ENCODE results near the gene INO80.

INO80 gene

GRCh38 chr15:40944510-40945296 is 171.4 kb downstream of the INO80 start:
- Mint-ChIP-seq H3K27ac (peak overlapping the region in 1 of 2 donors; percentile 16), H3K4me1 (peaks cover 49% of the 10 kb centered on the region), H3K27me3 (peaks cover 17% of the 10 kb centered on the region), H3K4me3 (no peak overlapping the region), H3K9me3 (no peaks in the 10 kb centered on the region)
- ATAC-seq = no peak
- DNase-seq = no peak

- ATAC-seq (no peak), DNase-seq (no peak)
- peak overlapping the region in 1 of 2 donors; percentile 32 for H3K4me3 Mint-ChIP-seq
- peaks cover 49% of the 10 kb centered on the region for H3K4me1 Mint-ChIP-seq
- peak overlapping the region in 1 of 2 donors; percentile 25 for H3K27ac Mint-ChIP-seq
- peaks cover 13% of the 10 kb centered on the region for H3K27me3 Mint-ChIP-seq
- H3K9me3 Mint-ChIP-seq = no peaks in the 10 kb centered on the region
These were observed 172.2 kb downstream of the INO80 start for GRCh38 chr15:40943764-40944365.

DNA sequence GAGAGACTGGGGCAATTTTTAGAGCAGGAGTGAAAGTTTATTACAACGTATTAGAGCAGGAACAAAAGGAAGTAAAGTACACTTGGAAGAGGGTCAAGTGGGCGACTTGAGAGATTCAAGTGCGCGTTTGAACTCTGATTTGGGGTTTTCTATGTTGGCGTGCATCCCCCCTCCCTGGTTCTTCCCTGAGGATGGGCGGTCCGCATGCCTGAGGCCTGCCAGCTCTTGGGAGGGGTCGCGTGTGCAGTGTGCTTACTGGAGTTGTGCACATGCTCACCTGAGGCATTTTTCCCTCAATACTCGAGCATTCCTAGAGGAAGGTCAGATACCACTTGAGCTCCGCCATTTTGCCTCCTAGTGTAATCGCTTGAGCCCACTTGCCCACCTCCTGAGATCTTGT is 173.2 kb downstream of the INO80 start:
- Mint-ChIP-seq H3K4me3 (peak overlapping the region; percentile 88 to 94), H3K27ac (peak overlapping the region in 1 of 2 donors; percentile 94), H3K27me3 (peaks cover 3% of the 10 kb centered on the region), H3K9me3 (no peaks in the 10 kb centered on the region), H3K4me1 (peaks cover 49% of the 10 kb centered on the region)
- DNase-seq (no peak), ATAC-seq (no peak)

DNA sequence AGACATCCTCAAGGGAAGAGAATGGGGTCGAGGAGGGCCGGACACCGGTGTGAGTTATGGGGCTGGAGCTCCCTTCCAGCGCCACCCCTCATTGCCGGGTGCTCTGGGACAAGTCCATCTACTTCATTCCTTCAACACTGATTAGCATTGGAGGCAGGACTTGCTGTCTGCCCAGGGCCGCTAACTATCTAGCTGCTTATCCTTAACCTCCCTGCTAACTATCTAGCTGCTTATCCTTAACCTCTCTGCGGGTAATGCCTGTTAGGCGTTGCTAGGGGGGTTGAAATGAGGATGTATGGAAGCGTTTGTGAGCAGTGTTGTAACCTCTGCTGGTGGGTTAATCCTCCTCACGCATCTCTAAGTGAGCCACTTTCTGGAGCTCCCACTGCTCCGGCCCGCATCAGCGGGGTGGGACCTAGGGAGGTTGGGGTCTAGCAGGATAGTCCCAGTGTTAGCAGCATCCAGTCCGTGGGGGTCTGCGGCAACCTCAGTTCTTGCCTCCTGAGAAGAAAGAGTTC is 173.7 kb downstream of the INO80 start:
- ATAC-seq = peak; percentile 28

DNA sequence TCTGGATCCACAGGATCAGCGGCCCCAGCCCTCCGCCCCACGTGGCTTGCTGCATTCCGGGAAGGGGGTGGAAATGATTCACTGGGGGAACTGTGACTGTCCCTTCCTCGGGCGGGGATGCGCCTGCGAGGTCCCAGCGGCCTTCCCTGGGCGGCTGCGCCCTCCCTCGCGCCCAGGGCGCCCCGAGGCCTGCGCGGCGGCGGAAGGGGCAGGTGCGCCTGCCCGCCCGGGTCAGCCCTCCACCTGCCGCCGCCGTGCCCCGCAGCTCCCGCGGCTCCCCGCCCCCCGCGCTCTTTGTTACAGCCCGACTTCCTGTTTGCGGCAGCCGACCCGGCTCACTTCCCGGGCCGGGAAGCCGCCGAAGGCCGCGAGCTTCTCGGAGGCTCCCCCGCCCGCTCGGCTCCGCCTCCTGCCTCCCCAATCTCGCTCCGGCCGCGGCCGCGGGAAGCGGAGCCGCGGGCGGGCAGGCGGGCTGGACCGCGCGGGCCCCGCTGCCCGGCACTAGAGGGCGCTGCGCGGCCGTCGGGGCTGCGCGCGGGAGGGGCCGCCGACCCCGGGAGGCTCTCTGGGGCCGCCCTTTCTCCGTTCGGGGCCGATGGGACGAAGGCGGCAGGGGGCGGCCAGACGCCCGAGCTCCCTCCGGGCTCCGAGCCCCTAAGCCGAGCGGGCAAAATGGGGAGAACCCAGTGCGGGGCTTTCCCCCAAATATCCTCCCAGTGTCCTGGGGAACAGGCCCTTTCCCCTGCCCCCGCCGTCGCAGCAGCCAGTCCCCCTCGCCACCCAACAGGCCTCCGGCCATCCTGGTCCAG is 174.3 kb downstream of the INO80 start:
- ATAC-seq (peak; percentile 90), DNase-seq (peak; percentile 75 to 79)
- Mint-ChIP-seq H3K4me3 (peak overlapping the region; percentile 88 to 94), H3K4me1 (peaks cover 49% of the 10 kb centered on the region), H3K27ac (peak overlapping the region; percentile 75 to 94), H3K27me3 (no peaks in the 10 kb centered on the region), H3K9me3 (no peaks in the 10 kb centered on the region)

More for the DNA sequence above, 173.7 kb downstream of the INO80 start:
- peak overlapping the region; percentile 71 to 94 for H3K27ac Mint-ChIP-seq
- no peaks in the 10 kb centered on the region for H3K27me3 Mint-ChIP-seq
- no peaks in the 10 kb centered on the region for H3K9me3 Mint-ChIP-seq
- DNase-seq = peak in 1 of 2 donors; percentile 23
- H3K4me1 Mint-ChIP-seq = peaks cover 49% of the 10 kb centered on the region
- peak overlapping the region; percentile 88 to 94 for H3K4me3 Mint-ChIP-seq

DNA sequence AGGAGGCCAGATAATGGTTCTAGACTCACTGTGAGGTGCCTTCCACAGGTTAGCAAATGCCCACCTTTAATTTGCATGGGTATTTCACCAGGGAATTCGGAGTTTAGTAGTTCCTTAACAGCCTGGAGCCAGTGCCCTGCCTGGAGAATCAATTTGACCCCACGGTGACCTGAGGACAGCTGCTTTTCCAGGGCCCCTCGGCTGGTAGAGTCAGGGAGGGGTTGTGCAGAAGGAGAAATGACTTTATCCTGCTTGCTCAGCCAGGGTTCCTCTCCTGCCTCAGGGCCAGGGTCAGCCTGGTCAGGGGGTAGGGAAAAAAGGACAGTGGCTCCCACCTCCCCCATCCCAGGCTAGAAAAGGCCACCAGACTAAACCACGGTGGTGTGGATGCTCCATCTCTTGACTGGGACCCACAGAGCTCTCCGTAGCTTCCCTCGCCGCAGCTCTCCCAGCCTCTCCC is 175.0 kb downstream of the INO80 start:
- Mint-ChIP-seq H3K4me1 (peaks cover 46% of the 10 kb centered on the region), H3K9me3 (no peaks in the 10 kb centered on the region), H3K27ac (peak overlapping the region; percentile 75 to 80), H3K27me3 (no peaks in the 10 kb centered on the region), H3K4me3 (peak overlapping the region; percentile 65 to 74)
- ATAC-seq (no peak), DNase-seq (no peak)

DNA sequence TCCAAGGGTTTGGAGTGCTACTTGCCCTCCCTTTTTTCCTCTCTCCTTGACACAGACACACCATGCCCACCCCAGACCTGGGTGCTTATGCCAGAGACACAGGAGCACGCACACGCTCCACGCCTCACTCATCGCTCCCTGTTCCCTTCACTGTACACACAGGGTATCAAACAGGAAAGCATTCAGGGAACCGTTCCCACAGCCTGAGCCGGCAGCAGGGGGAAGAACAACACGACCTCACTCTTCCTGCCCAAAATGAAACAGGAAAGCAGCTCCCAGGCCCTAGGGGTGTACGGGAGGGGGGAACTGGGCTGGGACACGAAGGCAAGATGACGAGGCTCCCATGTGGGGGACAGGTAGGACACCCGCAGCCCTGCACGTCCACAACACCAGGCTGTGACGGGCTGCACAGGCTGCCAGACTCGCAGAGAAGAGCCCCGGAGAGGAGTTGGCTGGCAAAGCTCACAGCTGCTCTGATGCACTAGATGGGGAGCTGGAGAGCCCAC is 175.7 kb downstream of the INO80 start:
- H3K4me1 Mint-ChIP-seq = peaks cover 41% of the 10 kb centered on the region

GRCh38 chr15:40938536-40938870 is 177.6 kb downstream of the INO80 start:
- Mint-ChIP-seq H3K9me3 (no peaks in the 10 kb centered on the region), H3K27ac (no peak overlapping the region)

More for the DNA sequence above, 175.7 kb downstream of the INO80 start:
- ATAC-seq (no peak), DNase-seq (no peak)
- H3K9me3 Mint-ChIP-seq = no peaks in the 10 kb centered on the region
- peak overlapping the region in 1 of 2 donors; percentile 42 for H3K27ac Mint-ChIP-seq
- H3K27me3 Mint-ChIP-seq = no peaks in the 10 kb centered on the region
- H3K4me3 Mint-ChIP-seq = peak overlapping the region; percentile 65 to 74

DNA sequence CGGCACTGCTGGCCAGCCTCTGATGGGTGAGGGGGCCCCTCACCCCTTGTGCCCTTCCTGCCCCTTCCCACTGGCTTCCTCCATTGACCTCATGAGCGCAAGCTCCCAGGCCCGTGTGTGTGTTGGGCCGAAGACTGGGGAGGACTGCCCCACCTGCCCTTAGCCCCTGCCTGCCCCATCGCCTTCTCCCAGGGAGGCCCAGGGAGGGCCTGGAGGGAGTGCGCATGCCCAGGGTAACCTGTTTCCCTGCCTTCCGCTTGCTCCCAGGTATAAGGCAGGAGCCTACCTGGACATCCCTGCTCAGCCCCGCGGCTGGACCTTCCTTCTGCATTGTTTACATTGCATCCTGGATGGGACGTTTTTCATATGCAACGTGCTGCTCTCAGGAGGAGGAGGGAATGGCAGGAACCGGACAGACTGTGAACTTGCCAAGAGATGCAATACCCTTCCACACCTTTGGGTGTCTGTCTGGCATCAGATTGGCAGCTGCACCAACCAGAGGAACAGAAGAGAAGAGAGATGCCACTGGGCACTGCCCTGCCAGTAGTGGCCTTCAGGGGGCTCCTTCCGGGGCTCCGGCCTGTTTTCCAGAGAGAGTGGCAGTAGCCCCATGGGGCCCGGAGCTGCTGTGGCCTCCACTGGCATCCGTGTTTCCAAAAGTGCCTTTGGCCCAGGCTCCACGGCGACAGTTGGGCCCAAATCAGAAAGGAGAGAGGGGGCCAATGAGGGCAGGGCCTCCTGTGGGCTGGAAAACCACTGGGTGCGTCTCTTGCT is 178.1 kb downstream of the INO80 start:
- Mint-ChIP-seq H3K27me3 (peaks cover 8% of the 10 kb centered on the region), H3K9me3 (no peaks in the 10 kb centered on the region), H3K27ac (no peak overlapping the region), H3K4me1 (peaks cover 24% of the 10 kb centered on the region), H3K4me3 (no peak overlapping the region)
- ATAC-seq (peak; percentile 31), DNase-seq (no peak)

More at GRCh38 chr15:40938536-40938870, 177.6 kb downstream of the INO80 start:
- Mint-ChIP-seq H3K27me3 (peaks cover 4% of the 10 kb centered on the region), H3K4me1 (peaks cover 30% of the 10 kb centered on the region), H3K4me3 (no peak overlapping the region)
- no peak for ATAC-seq
- DNase-seq = no peak

GRCh38 chr15:40936709-40937666 is 179.1 kb downstream of the INO80 start:
- peaks cover 16% of the 10 kb centered on the region for H3K27me3 Mint-ChIP-seq
- peaks cover 25% of the 10 kb centered on the region for H3K4me1 Mint-ChIP-seq
- ATAC-seq (no peak), DNase-seq (no peak)
- no peaks in the 10 kb centered on the region for H3K9me3 Mint-ChIP-seq
- no peak overlapping the region for H3K4me3 Mint-ChIP-seq
- no peak overlapping the region for H3K27ac Mint-ChIP-seq

- H3K4me3 Mint-ChIP-seq = no peak overlapping the region
- peaks cover 24% of the 10 kb centered on the region for H3K27me3 Mint-ChIP-seq
- peaks cover 27% of the 10 kb centered on the region for H3K4me1 Mint-ChIP-seq
These were observed 179.8 kb downstream of the INO80 start for GRCh38 chr15:40936234-40936708.

DNA sequence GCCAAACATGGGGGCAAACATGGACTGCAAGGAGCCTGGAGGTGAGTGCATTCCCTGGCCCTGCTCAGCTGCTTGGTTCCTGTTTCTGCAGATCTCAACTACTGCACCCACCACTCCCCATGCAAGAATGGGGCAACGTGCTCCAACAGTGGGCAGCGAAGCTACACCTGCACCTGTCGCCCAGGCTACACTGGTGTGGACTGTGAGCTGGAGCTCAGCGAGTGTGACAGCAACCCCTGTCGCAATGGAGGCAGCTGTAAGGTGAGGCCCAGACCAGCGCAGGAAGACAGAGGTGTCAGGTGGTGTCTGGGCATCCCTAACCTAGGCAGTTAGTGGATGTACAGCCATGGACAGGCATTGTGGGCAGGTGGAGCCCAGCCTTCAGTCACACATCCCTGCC is 181.6 kb downstream of the INO80 start:
- no peak for DNase-seq
- Mint-ChIP-seq H3K4me1 (peaks cover 28% of the 10 kb centered on the region), H3K9me3 (no peaks in the 10 kb centered on the region), H3K27me3 (peaks cover 42% of the 10 kb centered on the region), H3K4me3 (no peak overlapping the region), H3K27ac (no peak overlapping the region)
- no peak for ATAC-seq

More at GRCh38 chr15:40936234-40936708, 179.8 kb downstream of the INO80 start:
- Mint-ChIP-seq H3K27ac (no peak overlapping the region), H3K9me3 (no peaks in the 10 kb centered on the region)
- DNase-seq (no peak), ATAC-seq (no peak)

GRCh38 chr15:40933517-40933902 is 182.6 kb downstream of the INO80 start:
- Mint-ChIP-seq H3K27me3 (peaks cover 51% of the 10 kb centered on the region), H3K27ac (peak overlapping the region in 1 of 2 donors; percentile 20), H3K4me3 (no peak overlapping the region)

More at GRCh38 chr15:40933517-40933902, 182.6 kb downstream of the INO80 start:
- no peak for DNase-seq
- Mint-ChIP-seq H3K9me3 (no peaks in the 10 kb centered on the region), H3K4me1 (peaks cover 37% of the 10 kb centered on the region)
- no peak for ATAC-seq
